Left cardiac atrium (tissue), 4 donors: ENCODE measurements around the gene ABLIM2. TPM values are rescaled to one million over a fixed set of nuclear protein-coding genes. Genes with fewer than 3 reads are reported as not detected.

Experiments used
- ATAC-seq, 2 donors: fragments of 200-7000 bp; cut with Tn5 transposase; one replicate each; pipeline ENCODE4 v1.9.1; 2020; ENCODE audit warnings: mild to moderate bottlenecking in 2 of 2, moderate library complexity in 2 of 2
- DNase-seq: peaks from one replicate; pipeline ENCODE4 v3.0.0-alpha.2; 2020
- intact Hi-C, 2 donors: fragments of 100-400 bp; cut with DNase I; formaldehyde crosslinking; loops; one replicate each; pipeline versions ENCODE4 v1.14.1 to v1.15.1; 2022 to 2023
- total RNA-seq, 2 donors: library from RNA; stranded (reverse); fragmentation: NEBNext Ultra II Directional; extraction: Animal tissue kit (Norgen Biotek cat#: 25700); gene quantifications; one replicate each; pipeline ENCODE4 v1.2.1, GENCODE V29; 2021
- donor health status: DM: no; HTN: yes; CAD: no.
- donor health status: DM: no; HTN: yes; CAD: no; lungs with severe emphysema.
- donor health status: DM: yes; HTN: yes; CAD: no.
- donor health status: Dilated cardiomyopathy.

ABLIM2 gene
- total RNA-seq, 2 donors from 2014 or later: 14.3 to 23.1 TPM

GRCh38 chr4:8179074-8179473 is 20.5 kb upstream of the ABLIM2 start:
- intact Hi-C loops: loop anchor here (5.0 to 10.0 kb wide), 2 partner anchors 56 to 223 kb away; no protein-coding TSS in a partner anchor
- DNase-seq (no peak), ATAC-seq (no peak)

- no peak for DNase-seq
- ATAC-seq: no peak
- intact Hi-C loops: loop anchor here (5.0 to 10.0 kb wide), 2 partner anchors 57 to 224 kb away; no protein-coding TSS in a partner anchor
Measured at GRCh38 chr4:8177956-8178355, 19.3 kb upstream of the ABLIM2 start.

DNA sequence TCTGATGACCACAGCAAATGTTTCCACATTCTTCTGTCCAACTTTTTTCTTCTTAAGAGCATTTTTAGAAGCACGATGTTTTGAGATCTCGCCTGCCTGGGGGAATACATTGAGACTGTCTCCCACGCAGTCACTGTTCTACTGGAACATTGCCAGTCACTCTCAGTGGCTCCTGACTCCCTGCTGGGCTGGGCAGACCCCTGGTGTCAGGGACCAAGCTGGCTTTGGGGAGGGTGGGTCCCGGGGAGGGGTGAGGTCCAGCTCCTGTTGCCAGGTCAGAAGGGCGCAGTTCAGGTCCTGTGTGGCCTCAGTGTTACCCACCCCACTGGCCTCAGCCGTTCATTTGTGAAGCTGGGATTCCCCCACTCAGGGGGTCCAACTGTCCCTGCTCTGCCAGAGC is 18.9 kb upstream of the ABLIM2 start:
- intact Hi-C loops: loop anchor here (5.0 to 10.0 kb wide), 2 partner anchors 57 to 225 kb away; no protein-coding TSS in a partner anchor

GRCh38 chr4:8176547-8177399 is 18.2 kb upstream of the ABLIM2 start:
- ATAC-seq (peak; percentile 81 to 86), DNase-seq (peak; percentile 54)
- intact Hi-C loops: loop anchor here (5.0 to 10.0 kb wide), 2 partner anchors 58 to 226 kb away; no protein-coding TSS in a partner anchor

More for the DNA sequence above, 18.9 kb upstream of the ABLIM2 start:
- ATAC-seq (no peak), DNase-seq (no peak)

DNA sequence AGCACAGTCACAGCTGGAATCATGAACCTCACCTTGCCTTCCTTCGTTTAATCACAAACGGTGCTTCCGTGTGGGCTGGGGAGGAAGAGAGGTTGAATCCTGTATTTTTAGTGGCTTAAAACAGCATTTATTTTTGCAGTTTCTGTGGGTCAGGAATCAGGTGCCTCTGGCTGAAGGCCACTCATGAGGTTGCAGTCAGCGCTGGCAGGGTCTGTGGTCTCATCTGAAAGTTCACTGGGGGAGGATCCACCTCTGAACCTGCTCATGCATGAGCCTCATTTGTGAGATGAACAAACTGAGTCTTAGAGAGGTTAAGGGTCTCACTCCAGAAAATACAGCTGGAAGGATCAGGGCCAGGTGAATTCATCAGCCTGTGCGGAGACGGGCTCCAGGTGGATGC is 17.1 kb upstream of the ABLIM2 start:
- intact Hi-C loops: loop anchor here (5.0 to 10.0 kb wide), 2 partner anchors 59 to 227 kb away; no protein-coding TSS in a partner anchor
- ATAC-seq: no peak
- DNase-seq: no peak

- ATAC-seq: no peak
- DNase-seq: no peak
- intact Hi-C loops: loop anchor here (5.0 to 10.0 kb wide), 2 partner anchors 60 to 227 kb away; no protein-coding TSS in a partner anchor
Measured at GRCh38 chr4:8174970-8175369, 16.4 kb upstream of the ABLIM2 start.

DNA sequence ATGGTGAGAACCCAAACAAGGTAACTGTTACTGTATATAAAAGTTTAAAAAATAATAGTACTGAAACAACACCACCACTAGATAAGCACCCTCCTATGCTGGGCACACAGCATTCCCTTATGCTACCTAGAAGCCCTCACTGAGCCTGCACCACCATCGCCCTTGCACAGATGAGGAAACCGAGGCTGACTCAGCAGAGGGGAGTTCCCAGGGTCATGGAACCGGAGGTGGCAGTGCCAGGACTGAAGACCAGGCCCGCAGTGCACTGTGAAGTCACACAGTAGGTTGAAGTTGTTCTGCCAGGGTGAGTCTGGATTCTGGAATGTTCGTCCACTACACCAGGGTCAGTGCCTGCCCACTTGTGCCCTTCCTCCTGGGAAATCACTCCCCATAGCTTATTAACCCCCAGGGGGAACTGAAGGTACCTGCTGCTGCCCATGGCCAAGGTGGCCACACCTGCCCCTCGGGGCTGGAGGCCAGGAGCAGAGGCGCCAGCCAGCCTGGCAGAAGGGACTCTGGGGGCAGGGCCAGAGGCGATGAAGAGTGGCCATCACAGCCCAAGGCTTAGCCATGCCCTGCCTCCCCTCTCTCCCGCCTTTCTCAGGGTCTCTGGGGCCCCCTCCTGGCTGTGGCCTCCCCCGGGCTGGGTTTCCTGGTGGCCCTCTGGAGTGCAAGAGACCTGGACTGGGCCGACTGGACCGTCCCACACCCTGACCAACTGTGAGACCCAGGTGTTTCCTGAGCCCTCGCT is 15.1 kb upstream of the ABLIM2 start:
- intact Hi-C loops: loop anchor here in 1 of 2 donors (10.0 kb wide), 1 partner anchor 61 kb away; no protein-coding TSS in a partner anchor
- no peak for DNase-seq
- no peak for ATAC-seq

DNA sequence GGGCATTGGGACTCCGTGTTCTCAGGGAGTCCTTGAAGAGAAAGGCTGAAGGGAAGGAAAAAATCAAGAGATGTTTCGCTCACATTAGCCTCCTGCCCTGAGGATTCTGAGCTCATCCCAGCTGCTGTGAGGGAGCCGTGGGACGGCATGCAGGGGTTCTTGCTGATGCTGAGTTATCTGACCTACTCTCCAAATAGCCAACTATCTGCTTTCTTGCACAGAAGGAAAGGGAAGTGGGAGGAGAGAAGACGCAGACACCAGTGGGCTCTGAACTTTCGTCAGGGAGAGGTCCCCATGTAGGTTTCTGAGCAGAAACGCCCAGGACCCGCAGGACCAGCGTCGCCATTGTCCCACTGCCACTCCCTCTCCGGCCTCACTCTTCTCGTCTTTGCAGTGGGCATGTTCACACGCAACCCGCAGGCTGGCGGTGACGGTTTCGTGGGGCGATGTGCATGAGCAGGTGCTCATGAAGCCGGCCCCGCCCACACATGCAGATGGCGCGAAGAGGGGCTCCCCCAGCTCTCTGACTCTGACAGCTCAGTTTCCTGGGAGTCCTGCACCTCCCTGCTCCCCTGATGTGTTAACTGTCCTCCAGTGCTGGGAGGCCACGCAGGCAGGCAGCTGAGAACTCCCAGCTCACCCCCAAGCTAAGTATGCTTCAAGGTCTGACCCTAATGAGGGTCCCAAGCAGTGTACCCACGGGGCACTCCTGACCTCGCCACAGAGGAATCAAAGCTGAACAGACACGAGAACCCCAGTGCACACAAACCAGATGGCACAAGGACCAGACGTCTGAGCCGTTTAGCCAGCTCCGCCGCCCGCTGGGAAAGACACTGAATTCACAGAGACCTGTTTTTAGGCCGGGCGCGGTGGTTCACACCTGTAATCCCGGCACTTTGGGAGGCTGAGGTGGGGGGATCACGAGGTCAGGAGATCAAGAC is 13.6 kb upstream of the ABLIM2 start:
- DNase-seq (no peak), ATAC-seq (no peak)
- intact Hi-C loops: loop anchor here in 1 of 2 donors (10.0 kb wide), 1 partner anchor 63 kb away; no protein-coding TSS in a partner anchor

GRCh38 chr4:8171266-8171665 is 12.7 kb upstream of the ABLIM2 start:
- intact Hi-C loops: loop anchor here in 1 of 2 donors (10.0 kb wide), 1 partner anchor 64 kb away; no protein-coding TSS in a partner anchor
- no peak for ATAC-seq

GRCh38 chr4:8170341-8170740 is 11.7 kb upstream of the ABLIM2 start:
- intact Hi-C loops: loop anchor here in 1 of 2 donors (10.0 kb wide), 1 partner anchor 64 kb away; no protein-coding TSS in a partner anchor
- ATAC-seq (no peak), DNase-seq (no peak)

More at GRCh38 chr4:8171266-8171665, 12.7 kb upstream of the ABLIM2 start:
- DNase-seq: no peak

DNA sequence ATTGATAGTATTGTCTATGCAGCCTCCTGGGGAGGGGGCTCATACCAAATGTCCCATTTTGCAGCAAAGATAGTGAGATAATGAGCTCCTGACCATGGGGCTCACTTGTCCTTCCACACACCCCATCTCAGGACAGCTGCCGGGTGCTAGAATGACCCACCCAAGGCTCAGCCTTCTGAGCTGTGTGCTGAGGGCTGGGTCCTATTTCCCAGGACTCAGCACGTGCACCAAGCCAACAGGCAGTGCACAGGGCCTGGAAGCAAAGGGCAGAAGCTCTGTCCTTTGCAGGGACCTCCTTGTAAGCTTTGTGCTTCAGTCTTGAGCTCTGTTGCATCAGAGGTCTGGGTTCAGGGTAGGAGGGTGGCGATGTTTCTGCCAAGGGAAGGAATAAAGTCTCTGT is 11.2 kb upstream of the ABLIM2 start:
- ATAC-seq (no peak), DNase-seq (no peak)
- intact Hi-C loops: loop anchor here (10.0 kb wide), 1 partner anchor 65 kb away; no protein-coding TSS in a partner anchor

DNA sequence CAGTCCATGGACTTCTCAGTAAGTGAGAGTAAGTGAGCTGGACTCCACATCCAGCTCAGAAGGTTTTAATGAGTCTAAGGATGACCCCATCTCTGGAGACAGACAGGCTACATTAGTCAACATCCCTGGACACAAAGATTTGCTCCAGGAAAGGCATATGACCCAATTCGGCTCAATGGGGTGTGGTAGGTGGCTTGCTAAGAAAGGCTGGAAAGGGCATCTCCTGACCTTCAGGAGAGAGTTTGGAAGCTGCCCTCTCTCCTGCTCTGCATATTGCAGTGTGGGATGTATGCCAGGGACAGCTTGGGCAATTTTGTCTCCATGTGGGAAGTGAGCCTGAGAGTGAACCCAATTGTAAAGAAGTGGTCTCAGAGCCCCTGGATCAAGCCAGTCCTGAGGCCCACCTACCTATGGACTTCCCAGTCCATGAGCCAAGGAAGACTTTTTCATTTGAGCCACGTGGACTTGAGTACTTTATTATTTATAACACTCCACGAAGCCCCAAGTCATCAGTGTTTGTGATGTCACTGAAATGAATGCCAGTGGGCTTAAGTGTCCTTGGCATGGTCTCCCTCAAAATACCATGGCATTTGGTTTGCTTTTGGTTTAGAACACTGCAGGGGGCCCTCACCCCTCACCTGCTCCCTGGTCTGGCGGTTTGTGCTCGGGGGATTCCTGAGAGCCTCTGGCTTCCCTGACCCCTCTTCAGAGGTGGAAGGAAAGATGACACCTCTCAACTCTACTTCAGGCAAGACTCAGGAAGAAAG is 10.4 kb upstream of the ABLIM2 start:
- ATAC-seq (no peak), DNase-seq (no peak)
- intact Hi-C loops: loop anchor here in 1 of 2 donors (10.0 kb wide), 1 partner anchor 66 kb away; no protein-coding TSS in a partner anchor

DNA sequence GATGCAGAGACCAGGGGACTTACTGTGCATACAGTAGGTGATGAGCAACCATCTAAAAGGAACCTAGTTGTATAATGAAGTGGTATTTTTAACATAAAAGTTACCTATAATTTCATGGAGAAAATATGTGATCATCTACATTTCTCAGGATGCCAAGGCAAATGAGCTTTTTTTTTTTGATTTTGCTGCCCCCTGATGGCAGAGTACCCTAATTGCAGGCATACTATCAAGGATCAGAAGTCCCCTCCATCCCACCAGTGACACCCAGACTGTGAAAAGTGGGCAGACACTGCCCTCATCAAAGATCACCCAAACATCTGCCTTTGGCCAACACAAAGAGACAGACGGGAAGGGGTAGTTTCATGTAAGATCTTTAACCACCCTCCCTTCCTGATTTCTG is 9.6 kb upstream of the ABLIM2 start:
- intact Hi-C loops: loop anchor here in 1 of 2 donors (10.0 kb wide), 1 partner anchor 67 kb away; no protein-coding TSS in a partner anchor
- DNase-seq (no peak), ATAC-seq (no peak)

- intact Hi-C loops: loop anchor here in 1 of 2 donors (10.0 kb wide), 1 partner anchor 67 kb away; no protein-coding TSS in a partner anchor
- ATAC-seq (peak; percentile 56 to 80), DNase-seq (no peak)
Measured at GRCh38 chr4:8167815-8168214, 9.2 kb upstream of the ABLIM2 start.

DNA sequence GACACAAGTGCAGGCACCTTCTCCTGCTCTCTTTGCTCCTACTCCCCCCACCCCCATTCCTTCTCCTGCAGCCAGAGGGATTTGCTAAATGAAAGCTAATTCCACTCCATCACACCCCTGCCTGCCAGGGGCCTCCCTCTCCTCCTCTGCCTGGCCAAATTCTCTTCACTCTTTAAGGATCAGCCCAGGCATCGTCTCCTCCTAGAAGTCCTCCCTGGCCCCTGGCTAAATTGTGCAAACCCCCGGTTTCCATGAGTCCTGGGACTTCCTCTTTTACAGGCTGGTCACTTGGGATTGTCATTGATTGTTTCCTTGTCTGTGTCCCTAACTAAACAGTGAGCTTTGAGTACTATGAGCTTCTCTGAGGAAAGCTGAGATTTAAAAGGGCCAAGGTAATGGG is 8.7 kb upstream of the ABLIM2 start:
- ATAC-seq (peak in 1 of 2 donors; percentile 37), DNase-seq (no peak)
- intact Hi-C loops: loop anchor here in 1 of 2 donors (10.0 kb wide), 1 partner anchor 68 kb away; no protein-coding TSS in a partner anchor

DNA sequence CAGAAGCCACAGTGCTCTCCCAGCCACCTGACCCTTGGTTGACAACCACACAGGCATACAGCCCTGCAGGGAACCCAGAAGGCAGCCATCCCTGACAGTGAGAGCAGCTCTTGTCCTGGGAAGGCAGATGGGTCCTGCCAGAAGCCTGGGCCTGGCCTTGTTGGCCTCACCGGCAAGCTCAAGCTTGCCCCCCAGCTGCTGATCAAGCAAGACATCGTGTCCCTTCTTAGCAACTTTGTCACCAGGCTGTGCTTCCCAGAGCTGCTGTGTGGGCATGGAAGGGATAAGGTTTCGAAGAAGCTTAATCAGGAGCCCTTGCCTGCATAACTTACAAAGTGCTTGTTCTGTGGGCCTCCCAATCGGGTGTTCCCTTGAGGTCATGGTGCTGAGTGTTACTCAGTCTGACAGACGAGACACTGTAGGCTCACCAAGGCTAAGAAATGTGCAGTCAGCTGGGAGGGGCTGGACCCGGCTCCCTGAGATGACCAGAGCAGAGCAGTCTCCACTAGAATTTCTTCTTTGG is 6.8 kb upstream of the ABLIM2 start:
- intact Hi-C loops: loop anchor here in 1 of 2 donors (10.0 kb wide), 1 partner anchor 69 kb away; no protein-coding TSS in a partner anchor
- DNase-seq (no peak), ATAC-seq (no peak)

GRCh38 chr4:8164687-8165086 is 6.1 kb upstream of the ABLIM2 start:
- DNase-seq: no peak
- ATAC-seq: no peak
- intact Hi-C loops: loop anchor here in 1 of 2 donors (10.0 kb wide), 1 partner anchor 70 kb away; no protein-coding TSS in a partner anchor
